ENCODE measurements around the gene CDH4. TPM values are rescaled to one million over a fixed set of nuclear protein-coding genes. Genes with fewer than 3 reads are reported as not detected.

Gene CDH4
- total RNA-seq, 1 experiment from 2014 or later: not detected

DNA sequence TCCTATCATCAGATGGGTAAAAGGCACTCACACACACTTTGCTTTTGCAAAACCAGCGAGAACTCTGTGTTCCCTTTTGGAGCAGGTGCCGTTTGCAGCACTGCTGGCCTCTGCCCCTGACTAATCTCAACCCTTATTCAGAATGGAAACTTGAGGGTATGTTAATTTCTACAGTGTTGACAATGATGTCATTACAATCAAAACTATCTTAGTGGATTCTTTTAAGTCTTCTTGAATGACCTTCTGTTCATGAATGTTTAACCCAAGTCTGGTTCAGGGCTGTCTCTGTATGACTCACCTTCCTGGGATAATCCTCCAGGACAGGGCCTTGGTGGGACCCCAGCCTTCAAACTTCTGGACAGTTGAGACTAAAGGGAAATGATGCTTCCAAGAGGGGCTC lies 197.9 kb downstream of the CDH4 start:
- TF ChIP-seq SIN3A (IDR thresholded peaks at IDR 0.05; ENCODE audit: borderline replicate concordance, insufficient read depth, low read depth, low read length): no peak
- TF ChIP-seq, protein P1, sequence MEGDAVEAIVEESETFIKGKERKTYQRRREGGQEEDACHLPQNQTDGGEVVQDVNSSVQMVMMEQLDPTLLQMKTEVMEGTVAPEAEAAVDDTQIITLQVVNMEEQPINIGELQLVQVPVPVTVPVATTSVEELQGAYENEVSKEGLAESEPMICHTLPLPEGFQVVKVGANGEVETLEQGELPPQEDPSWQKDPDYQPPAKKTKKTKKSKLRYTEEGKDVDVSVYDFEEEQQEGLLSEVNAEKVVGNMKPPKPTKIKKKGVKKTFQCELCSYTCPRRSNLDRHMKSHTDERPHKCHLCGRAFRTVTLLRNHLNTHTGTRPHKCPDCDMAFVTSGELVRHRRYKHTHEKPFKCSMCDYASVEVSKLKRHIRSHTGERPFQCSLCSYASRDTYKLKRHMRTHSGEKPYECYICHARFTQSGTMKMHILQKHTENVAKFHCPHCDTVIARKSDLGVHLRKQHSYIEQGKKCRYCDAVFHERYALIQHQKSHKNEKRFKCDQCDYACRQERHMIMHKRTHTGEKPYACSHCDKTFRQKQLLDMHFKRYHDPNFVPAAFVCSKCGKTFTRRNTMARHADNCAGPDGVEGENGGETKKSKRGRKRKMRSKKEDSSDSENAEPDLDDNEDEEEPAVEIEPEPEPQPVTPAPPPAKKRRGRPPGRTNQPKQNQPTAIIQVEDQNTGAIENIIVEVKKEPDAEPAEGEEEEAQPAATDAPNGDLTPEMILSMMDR (IDR thresholded peaks at IDR 0.05): no peak
- no peak for TF ChIP-seq TCF7L2 (IDR thresholded peaks at IDR 0.05; ENCODE audit: low read depth, low read length)
- TF ChIP-seq, protein P2, sequence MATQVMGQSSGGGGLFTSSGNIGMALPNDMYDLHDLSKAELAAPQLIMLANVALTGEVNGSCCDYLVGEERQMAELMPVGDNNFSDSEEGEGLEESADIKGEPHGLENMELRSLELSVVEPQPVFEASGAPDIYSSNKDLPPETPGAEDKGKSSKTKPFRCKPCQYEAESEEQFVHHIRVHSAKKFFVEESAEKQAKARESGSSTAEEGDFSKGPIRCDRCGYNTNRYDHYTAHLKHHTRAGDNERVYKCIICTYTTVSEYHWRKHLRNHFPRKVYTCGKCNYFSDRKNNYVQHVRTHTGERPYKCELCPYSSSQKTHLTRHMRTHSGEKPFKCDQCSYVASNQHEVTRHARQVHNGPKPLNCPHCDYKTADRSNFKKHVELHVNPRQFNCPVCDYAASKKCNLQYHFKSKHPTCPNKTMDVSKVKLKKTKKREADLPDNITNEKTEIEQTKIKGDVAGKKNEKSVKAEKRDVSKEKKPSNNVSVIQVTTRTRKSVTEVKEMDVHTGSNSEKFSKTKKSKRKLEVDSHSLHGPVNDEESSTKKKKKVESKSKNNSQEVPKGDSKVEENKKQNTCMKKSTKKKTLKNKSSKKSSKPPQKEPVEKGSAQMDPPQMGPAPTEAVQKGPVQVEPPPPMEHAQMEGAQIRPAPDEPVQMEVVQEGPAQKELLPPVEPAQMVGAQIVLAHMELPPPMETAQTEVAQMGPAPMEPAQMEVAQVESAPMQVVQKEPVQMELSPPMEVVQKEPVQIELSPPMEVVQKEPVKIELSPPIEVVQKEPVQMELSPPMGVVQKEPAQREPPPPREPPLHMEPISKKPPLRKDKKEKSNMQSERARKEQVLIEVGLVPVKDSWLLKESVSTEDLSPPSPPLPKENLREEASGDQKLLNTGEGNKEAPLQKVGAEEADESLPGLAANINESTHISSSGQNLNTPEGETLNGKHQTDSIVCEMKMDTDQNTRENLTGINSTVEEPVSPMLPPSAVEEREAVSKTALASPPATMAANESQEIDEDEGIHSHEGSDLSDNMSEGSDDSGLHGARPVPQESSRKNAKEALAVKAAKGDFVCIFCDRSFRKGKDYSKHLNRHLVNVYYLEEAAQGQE (IDR thresholded peaks at IDR 0.05; ENCODE audit: insufficient read depth in 1 of 2, low read depth in 2 of 2, low read length in 1 of 2): no peak
- TF ChIP-seq POLR2AphosphoS5 (IDR thresholded peaks at IDR 0.05; ENCODE audit: low read depth, low read length): no peak
- no peak for DNase-seq (ENCODE audit: low read depth, low spot score)
- ChIA-PET CTCF (no interaction called here), POLR2A (no interaction called here)
- Histone ChIP-seq H3K9me3 (ENCODE audit: control insufficient read depth, insufficient read depth, low read depth, low read length) (no peaks in the 10 kb centered on the region), H3K4me3 (ENCODE audit: low read depth in 2 of 2, low read length in 2 of 2) (no peak overlapping the region), H3K27ac (ENCODE audit: low read length) (no peak overlapping the region), H3K27me3 (ENCODE audit: control insufficient read depth, insufficient read depth, low read length) (peaks cover 4% of the 10 kb centered on the region), H3K36me3 (ENCODE audit: control insufficient read depth, insufficient read depth, low read length) (no peaks in the 10 kb centered on the region), H3K4me1 (ENCODE audit: control insufficient read depth, insufficient read depth, low read length) (no peaks in the 10 kb centered on the region)
- intact Hi-C loops (cut with micrococcal nuclease; ENCODE audit: unreplicated experiment) (no loop called here), in situ Hi-C loops (cut with HindIII; ENCODE audit: low pct_unique_long_range_greater_than_20kb, low sequenced_read_pairs) (no loop called here)
- ATAC-seq: no peak
- no TSS peak for BruUV-seq (replicated peaks)

DNA sequence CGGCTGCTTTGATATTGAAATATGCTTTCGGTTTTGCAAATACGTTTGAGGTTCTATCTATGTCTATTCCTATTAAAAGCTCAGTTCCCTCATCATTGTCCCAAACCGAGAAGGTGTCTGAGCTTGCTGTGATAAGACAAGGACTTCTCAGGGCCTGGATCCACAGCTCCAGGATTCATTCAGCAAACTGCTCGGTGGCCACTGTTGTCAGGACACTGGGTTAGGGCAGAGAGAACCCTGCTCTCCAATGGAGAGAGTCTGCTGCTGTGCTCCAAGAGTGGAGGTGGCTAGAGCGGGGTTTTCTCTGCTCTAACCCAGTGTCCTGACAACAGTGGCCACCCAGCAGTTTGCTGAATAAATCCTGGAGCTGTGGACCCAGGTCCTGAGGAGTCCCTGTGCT lies 198.5 kb downstream of the CDH4 start:
- no peaks in the 10 kb centered on the region for H3K4me1 ChIP-seq (ENCODE audit: control insufficient read depth, insufficient read depth, low read length)
- intact Hi-C loops (cut with micrococcal nuclease; ENCODE audit: unreplicated experiment) (no loop called here), in situ Hi-C loops (cut with HindIII; ENCODE audit: low pct_unique_long_range_greater_than_20kb, low sequenced_read_pairs) (no loop called here)
- H3K27ac ChIP-seq (ENCODE audit: low read length): no peak overlapping the region
- no peak for ATAC-seq
- no peak for TF ChIP-seq POLR2AphosphoS5 (IDR thresholded peaks at IDR 0.05; ENCODE audit: low read depth, low read length)
- no peak for TF ChIP-seq TCF7L2 (IDR thresholded peaks at IDR 0.05; ENCODE audit: low read depth, low read length)
- TF ChIP-seq, protein P1 (IDR thresholded peaks at IDR 0.05): no peak
- TF ChIP-seq SIN3A (IDR thresholded peaks at IDR 0.05; ENCODE audit: borderline replicate concordance, insufficient read depth, low read depth, low read length): no peak
- TF ChIP-seq, protein P2 (IDR thresholded peaks at IDR 0.05; ENCODE audit: insufficient read depth in 1 of 2, low read depth in 2 of 2, low read length in 1 of 2): no peak
- H3K9me3 ChIP-seq (ENCODE audit: control insufficient read depth, insufficient read depth, low read depth, low read length): no peaks in the 10 kb centered on the region
- ChIA-PET POLR2A (no interaction called here), CTCF (no interaction called here)
- no peak overlapping the region for H3K4me3 ChIP-seq (ENCODE audit: low read depth in 2 of 2, low read length in 2 of 2)
- no peak for DNase-seq (ENCODE audit: low read depth, low spot score)
- peaks cover 4% of the 10 kb centered on the region for H3K27me3 ChIP-seq (ENCODE audit: control insufficient read depth, insufficient read depth, low read length)
- no peaks in the 10 kb centered on the region for H3K36me3 ChIP-seq (ENCODE audit: control insufficient read depth, insufficient read depth, low read length)
- no TSS peak for BruUV-seq (replicated peaks)
